Stimulated activated CD8-positive, alpha-beta memory T cell treated with anti-CD3 and anti-CD28 coated beads, Interleukin-15, amount 100 ng/mL, for 24 hours (primary cell): ENCODE results near the gene CHMP4A.
A peak's percentile ranks its signal among the peaks of the same experiment; 100 is the strongest.

Source experiments
- DNase-seq: peaks from one replicate; pipeline ENCODE4 v3.0.0-alpha.2; 2020; ENCODE audit warnings: low read depth

Gene CHMP4A, protein sequence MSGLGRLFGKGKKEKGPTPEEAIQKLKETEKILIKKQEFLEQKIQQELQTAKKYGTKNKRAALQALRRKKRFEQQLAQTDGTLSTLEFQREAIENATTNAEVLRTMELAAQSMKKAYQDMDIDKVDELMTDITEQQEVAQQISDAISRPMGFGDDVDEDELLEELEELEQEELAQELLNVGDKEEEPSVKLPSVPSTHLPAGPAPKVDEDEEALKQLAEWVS

DNA sequence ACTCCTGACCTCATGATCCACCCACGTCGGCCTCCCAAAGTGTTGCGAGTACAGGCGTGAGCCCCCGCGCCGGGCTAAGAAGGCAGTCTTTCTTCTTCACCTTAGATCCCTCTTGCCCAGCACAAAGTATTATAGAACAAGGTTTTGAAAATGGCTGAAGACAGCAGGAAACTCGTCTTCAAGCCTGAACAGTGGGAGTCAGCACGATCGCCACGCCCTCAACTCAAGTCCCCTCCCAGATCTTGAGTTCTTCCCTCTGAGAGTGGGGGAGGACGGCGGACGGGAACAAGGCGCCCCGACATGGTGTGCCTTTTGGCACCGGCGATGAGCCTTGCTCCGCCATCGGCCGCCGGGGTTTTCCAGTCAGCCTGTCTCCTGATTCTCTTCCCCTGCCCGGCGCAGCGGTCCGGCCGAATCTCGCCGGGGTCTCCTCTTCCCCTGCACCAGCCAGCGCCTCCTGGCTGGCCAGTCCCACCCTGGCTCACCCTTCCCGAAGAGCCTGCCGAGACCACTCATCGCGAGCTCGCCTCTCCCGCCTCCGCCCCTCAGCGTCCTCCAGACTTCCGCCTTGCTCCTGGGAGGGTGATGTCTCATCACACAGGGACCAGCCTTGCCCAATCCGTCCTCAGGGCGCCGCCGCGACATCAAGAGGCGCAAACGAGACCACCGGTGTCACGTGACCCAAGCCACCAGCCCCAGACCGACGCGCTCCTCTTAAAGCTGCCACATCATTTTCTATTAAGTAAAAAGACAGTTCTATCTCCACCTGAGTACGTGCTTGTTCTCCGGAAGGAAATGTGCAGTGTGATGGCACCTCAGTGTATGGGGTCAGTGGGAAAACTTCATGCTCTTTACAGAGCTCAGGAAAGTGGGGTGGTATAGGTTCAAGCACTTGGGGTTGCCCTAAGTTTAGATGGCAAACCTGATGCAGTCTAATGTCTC lies at the start of gene CHMP4A:
Gene CHMP4A, minus strand, starts transcription at position 565 of the 942 bp plus-strand sequence. Its CDS starts 49 bp downstream, at position 516.
- peak; percentile 78 for DNase-seq

DNA sequence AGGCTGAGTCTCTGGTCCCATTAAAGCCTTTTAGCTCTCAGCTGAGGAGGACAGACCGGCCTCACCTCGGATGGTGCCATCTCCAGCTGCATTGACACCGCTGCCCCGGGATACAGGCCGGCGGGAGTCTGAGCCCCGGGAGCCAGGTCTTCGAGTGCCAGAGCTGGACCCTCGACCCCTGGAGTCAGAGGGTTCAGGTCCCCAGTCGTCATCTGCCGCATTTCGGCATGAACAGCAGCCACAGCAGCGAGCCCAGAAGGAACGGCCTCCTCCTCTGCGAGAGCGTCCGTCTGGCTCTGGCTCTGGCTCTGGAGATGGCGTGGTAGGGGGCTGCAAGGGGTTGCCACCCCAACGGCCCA lies 48.7 kb upstream of the CHMP4A start:
- no peak for DNase-seq

DNA sequence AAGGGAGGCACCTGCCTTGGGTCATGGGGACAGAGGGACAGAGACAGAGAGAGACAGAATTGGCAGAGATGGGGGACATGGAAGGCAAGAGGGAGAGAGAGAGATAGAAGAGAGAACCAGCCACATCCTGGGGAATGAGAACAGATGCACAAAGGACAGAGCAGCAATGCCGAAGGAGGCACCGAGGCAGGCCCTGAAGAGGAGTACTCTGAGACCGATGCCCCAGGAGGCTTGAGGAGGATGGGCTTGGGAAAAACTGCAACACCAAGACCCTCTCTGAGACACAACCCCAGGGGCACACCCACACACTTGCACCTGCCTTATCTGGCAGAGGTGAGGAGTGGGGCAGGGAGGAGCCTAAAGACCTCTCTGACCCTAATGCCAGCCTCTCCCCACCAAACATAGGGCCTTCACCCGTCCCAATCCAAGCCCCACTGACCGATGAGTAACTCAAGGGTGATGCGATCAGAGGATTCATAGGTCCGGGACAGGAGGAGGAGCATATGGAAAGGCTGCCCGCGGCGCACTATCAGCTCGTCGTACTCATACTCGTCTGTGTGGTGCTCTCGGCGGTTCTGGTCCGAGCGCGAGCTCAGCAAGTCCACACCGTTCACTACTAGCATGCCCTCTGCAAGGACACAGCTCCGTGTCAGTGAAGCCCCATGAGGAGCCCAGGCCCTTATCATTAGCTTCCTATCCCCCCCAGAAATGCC lies 48.1 kb upstream of the CHMP4A start:
- DNase-seq, result no peak

DNA sequence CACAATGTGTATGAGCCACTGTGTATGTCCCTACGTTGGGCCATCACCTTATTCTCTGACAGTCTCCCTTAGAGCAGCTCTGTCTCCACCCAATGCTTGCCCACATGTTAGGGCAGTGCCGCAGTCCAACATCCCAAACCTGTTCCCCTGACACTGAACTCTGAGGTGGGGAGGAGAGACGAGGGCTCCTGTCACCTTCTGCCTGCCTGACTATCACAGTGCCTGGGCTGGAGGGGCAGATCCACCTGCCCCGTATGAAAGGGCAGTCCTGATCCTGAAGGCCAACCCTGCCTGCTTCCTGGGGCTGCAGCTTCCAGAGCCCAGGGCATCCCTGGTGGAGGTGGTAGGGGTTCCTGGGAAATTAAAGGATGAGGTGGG lies 47.5 kb upstream of the CHMP4A start:
- DNase-seq, result no peak

DNA sequence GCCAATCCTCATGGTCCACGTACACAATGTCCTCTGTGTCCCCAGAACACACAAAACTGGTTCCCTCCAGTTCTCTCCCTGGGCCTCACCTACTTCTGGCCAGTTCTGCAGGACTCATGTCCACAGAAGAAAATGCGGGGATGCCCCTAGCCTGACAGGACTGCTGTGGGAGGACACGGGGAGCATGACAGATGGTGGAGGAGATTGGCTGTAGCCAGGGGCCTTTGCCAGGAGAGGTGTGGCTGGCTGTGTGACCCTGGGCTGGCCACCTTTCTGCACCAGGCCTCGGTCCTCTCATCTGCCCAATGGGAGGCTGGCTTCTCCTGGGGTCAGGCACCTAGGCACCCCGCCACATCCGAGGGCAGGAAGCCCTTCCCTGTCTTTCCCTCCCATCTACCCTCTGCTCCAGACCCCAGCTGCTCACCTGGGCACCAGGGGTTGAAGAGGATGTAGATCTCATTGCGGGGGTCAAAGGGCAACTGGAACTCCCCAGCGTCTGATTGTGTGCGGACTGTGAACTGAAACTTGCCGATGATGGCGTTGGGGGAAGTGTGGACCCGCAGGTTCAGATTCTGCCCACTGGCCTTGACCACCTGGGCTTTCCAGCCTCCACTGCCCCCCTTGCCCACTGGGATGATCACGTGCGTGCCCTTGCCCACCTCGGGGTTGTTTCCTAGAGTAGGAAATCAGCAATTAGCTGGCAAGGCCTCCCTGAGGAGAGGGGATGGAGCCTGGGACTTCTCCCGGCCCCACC lies 46.9 kb upstream of the CHMP4A start:
- no peak for DNase-seq

DNA sequence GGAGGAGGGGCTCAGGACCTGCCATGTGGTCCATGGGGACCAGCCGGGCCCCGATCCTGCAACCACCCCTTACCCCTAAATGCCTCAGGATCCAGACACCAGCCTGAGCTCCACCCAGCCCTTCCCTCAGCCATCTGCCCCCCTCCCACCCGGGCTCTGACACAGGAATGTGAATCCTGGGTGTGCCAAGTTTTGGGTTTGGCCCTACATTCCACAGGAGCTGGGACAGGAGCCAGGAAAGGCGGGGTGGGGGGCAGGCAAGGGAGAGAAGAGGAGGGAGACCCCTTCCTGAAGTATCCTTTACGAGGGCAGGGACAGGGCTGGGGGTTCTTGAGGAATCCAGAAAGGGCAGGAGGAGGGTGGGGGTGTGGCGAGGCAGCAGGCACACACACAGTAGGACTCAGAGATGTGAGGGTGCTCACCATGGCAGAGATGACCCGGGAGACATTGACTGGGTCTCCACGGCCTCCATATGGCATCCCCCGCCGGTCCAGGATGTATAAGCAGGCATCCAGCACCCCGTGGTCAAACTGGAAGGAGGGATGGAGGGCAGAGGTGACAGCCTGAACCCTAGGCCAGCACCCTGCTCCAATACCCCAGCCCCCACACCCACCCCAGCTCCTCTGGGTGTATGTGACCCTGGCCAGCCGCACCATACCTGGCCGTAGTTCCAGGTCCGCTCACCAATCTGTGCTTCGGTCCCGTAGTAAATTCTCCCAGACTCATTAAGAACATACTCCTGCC lies 46.2 kb upstream of the CHMP4A start:
- no peak for DNase-seq

DNA sequence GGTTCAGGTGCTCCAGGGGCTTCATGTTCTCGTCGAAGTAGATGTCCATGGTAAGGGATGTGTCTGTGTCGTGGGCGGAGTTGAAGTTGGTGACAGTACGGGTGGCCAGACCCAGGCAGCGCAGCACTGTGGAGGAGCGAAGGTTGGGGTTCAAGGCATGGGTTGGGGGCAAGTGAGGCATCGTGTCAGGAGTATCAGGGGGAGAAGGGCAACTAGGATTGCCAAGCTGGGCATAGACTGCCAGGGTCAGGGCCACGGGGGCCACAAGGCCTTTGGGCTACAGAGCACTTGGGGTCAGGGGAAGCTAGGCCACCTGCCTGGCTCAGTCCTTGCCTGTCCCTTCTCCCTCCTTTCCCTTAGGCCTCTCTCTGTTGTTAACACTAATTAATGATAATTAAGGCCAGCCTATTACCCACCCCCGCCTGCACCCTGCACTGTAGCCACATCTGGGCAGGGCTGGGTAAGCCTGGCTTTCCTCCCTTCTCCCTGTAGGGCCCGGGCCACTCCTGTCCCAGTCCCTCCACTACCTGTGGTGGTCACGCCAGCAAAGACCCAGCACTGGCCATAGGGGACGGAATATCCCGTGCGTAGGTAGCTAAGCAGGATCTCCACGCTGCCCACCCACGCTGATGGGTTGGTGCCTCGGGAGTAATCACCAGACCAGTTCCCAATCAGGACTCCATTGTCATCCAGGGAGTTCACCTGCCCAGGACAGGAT lies 45.4 kb upstream of the CHMP4A start:
- no peak for DNase-seq

DNA sequence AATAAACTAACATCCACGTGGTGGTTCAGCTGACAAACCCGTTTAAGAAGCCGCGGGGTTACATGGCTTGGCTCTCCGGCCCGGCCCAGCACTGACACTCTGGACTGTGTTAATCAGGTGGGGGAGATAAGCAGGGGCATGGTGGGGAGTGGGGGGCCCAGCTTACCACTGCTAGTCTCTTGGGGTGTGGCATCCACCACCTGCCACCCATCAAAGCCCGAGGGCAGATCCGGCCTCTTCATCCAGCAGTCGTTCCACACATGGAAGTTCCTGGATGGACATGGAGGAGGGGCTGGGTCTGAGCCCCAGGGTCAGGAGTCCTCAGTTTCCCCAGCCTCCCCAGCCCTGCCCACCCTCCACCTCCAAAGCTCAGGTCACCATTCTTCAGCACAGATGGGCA lies 44.8 kb upstream of the CHMP4A start:
- no peak for DNase-seq

DNA sequence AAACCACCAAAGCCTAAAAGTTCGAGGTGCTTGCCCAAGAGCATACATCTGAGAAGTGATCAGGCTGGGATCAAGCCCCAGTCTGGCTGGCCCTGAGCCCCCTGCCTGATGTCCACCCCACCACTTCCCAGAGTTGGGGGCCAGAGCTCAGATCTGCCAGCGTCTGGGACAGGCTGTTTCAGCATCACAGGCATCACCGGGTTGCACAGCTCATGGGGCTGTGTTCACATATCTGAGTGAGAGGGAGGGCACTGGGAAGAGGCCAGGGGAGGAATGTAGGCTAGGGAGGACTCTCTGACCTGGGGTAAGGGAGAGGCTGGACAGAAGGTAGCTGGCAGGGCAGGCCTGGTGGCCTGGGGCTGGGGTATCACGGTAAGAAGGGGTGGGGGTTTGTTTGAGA lies 43.7 kb upstream of the CHMP4A start:
- no peak for DNase-seq

DNA sequence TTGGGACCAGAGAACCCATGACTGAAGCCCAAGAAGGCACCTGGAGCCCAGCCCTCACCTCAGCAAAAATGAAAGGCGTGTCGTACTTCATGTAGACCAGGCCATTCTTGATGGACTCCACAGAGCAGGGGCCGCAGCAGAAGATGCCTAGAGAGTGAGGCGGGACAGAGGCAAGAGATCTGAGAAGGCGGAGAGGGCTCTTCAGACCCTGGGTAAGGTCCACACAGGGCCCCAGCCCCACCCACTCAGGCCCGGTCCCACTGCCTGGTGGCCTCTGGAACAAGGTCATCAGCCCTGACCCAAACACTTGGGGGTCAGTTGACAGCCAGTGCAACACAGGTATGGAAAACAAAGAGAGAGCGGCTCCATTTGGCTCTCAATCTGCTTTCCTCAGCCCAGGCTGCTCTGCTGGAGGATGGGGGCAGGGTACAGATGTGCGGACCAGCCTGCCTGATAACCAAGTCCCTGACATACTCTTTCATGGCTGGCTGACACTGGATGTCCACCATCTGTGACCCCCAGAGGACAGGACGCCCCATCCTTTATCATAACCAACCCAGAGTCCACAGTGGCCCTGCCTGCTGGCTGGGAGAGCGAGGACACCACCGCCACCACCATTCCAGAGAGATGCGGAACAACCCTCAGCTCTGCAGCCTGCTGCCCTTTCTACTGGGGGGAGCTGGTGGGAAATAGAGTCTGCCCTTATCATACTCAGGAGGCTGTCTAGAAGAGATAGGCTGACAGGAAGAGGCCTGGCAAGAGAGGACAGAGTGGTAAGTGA lies 42.8 kb upstream of the CHMP4A start:
- DNase-seq, result no peak

DNA sequence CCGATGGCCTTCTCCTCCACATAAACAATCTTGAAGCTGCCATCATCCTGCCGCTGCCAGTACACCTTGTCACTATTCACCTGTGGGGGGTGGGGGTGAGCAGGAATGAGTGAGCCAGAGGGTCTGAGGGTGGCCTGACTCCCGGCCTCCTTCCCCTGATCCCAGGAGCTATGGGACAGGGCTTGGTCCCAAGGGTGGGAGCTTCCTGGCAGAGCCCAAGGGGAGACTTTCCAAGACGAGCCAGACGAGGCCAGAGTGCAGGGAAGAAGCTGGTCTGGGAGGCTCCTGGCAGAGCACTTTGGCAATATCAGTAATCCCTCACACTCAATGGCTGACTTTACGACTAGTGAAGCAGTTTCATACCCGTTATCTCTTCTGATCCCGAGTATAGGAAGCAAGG lies 42.1 kb upstream of the CHMP4A start:
- DNase-seq, result no peak

DNA sequence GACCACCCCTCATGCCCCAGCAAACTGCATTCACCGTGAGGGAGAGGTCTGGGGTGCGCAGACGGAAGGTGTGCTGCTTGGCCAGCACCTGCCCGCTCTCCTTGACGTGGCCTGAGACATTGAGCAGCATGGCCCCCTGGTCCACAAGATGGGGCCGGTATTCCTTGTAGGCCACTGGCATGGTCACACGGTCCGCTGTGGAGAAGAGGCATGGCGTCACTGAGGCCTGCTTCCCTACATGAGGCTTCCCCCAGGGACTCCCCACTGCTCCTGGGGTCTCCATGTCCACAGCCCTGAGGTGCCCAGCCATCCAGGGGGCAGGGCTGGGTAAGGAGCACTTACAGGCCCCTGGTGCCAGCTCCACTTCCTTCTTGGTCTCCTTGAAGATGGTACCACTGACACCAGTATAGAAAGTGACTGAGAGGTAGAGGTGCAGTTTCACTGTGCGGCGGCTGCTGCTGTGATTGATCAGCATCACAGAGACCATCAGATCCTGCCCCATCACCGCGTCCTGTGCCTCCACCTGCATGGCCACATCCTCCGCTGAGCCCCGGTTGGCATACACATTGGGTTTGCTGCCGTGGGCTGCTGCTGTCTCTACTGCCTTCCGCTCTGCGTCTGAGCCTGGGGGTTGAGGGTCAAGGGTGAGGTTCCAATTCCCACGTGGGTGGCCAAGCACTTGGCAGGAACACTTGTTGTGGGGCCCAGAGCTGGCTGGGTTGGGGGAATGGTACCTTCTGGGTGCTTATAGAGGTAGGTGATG lies 41.5 kb upstream of the CHMP4A start:
- no peak for DNase-seq

DNA sequence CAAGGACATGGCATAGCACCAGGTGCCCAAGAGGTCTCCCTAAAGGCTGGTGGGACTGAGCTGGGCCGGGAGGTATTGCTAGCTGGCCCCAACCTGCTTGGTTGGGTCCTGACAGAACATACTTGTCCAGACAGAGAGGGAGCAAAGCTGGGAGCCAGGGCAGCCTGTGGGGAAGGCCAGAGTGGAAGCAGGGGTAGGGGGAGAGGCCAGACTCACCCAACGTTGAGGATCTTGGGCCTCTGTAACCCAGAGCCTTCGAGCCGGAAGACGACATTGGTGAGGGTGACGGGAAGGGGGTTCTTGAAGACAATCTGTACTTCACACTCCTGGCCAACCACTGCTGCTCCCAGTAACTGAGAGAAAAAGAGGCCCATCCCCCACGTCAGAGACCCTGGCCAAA lies 40.6 kb upstream of the CHMP4A start:
- no peak for DNase-seq

DNA sequence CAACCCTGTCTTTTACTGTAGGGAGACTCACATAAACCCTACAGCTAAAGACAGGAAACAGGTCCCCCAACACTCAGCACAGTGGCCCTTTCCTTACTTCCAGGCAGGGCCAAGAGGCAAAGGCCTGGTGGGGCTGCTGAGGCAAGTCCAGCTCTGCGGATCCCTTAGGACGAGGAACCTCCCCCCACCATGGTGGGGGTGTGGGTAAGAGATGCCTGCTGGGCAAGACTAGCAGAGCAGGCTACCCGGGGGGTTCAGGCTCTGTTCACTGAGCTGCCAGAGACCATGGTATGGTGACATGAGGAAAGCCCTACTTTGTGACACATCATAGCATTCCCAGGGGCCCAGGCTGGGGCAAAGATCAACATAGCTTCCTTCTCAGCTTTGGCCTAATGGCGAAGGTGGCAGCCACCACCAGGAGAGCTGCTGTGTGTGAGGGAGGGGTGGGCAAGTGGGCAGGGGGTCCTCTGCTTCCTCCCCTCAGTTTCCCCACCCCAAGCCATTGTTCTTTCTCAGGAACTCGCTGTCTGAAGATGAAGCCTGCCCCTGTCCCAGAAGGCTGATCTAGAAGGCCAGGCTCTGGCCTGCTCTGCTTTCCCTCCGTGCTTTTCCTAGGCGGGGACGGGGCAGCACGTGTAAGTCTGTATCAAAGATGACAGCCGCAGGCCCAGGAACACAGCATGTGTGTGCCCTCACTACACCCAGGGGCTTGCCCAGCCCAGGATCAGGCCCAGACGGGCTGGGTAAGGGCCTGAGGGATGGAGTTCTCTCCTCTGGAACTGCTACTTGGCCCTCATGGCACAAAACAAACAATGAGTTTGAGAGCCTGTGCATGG lies 39.2 kb upstream of the CHMP4A start:
- no peak for DNase-seq

DNA sequence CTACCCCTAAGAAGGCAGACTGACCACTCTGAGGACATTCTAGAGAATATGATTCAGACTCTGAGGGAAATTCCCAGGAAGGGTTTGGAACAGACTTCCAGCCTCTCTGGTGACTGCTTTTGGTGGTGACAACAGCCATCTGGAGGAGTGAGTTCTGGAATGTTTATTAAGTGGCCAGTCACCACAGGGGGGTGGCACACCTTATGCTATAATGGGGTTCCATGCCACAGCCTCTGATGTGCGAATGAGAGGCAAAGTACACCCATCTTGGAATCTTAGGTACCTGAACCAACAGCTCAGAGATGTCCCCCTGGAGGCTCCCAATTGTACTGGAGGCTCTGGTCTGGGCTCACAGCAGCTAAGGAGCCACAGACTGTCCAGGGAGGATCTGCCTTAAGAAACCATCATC lies 38.6 kb upstream of the CHMP4A start:
- DNase-seq, result no peak

DNA sequence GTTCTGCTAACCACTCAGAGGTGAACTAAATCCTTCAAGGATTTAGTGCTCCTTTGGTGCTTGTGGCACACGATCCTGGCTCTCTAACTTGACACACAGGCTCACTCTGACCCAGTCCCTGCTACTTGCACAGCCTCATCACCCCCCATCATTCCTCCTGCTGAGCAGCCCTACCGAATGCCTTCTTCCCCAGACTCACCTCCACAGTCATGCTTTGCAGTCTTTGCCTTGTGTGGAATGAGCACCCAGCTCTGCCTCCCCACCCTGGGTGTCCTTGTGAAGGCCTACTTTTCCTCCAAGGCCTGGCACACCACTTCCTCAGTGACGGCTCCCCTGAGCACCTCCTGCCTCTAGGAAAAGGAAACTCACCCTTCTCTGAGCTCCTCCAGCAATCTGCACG lies 37.1 kb upstream of the CHMP4A start:
- DNase-seq, result no peak

DNA sequence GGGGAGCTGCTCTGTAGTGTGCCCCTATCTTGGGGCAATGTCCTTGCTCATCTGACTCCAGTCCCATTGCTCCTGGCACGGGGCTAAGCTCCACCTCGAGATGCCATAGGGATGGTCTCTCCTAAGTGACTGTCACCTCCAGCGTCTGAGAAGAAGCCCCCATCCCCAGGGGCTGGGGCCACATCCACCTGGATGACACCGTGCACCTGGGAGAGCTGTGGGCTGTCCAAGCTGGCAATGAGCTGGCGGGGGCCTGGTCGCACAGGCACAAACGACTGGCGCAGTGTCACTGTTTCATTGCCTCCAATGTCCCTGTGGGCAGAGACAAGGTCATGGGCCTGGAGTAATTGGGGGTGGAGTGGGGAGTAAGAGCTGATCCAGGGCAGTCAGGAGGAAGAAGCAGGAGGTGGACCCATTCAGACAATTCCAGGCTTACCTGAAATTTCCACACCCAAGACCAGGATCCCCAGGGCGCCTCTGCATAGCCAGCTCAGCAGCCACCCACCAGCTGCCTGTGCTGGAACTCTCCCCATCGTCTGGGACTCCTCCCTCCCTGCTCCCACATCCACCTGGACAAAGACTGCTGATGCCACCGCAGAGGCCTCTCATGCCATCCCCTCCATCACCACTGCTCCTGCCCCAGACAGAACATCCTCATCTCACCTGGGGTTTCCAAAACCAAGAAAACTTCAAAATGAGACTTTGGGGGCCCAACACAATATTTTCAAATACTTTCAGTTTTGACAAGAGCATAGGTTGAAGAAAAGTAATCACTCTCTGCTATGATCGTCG lies 36.1 kb upstream of the CHMP4A start:
- DNase-seq, result no peak

DNA sequence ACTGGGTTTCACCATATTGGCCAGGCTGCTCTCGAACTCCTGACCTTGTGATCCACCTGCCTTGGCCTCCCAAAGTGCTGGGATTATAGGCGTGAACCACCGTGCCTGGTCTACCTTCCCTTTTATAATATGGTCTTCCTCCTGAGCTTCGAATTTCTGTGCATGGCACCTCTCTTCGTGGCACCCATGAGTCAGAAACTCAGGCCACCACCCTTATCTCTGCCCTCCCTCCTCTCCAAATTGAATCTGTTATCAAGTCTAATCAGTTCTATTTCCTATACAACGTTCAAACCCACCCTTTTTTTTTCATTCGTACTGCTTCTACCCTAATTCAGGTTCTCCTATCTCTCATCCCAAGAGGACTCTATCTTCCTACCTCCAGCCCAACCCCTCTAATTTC lies 34.1 kb upstream of the CHMP4A start:
- no peak for DNase-seq
